H9 (cell line): ENCODE data around the gene FMO4. TPM values are rescaled to one million over a fixed set of nuclear protein-coding genes. Genes with fewer than 3 reads are reported as not detected.

Source experiments
- DNase-seq: peaks from one replicate; pipeline ENCODE4 v3.0.0-alpha.2; 2017
- H2AFZ ChIP-seq: one replicate; pipeline ENCODE4 v1.6.1; 2013; ENCODE audit warnings: mild to moderate bottlenecking, low read length, control low read depth, moderate library complexity
- H2AK5ac ChIP-seq: 2 replicates; pipeline ENCODE4 v1.6.1; 2013; ENCODE audit warnings: low read length, control low read depth, mixed read lengths; ENCODE audit not compliant: insufficient read length
- H2BK120ac ChIP-seq: one replicate; pipeline ENCODE4 v1.6.1; 2013; ENCODE audit warnings: low read depth, mild to moderate bottlenecking, low read length, control low read depth, inconsistent platforms; ENCODE audit not compliant: poor library complexity, severe bottlenecking
- H2BK12ac ChIP-seq: 2 replicates; pipeline ENCODE4 v1.6.1; 2013; ENCODE audit warnings: low read length, control low read depth, mixed read lengths, low read depth; ENCODE audit not compliant: insufficient read length
- H2BK15ac ChIP-seq: 2 replicates; pipeline ENCODE4 v1.6.1; 2013; ENCODE audit warnings: low read depth, low read length, control low read depth
- H2BK20ac ChIP-seq: one replicate; pipeline ENCODE4 v1.6.1; 2013; ENCODE audit warnings: low read depth, mild to moderate bottlenecking, low read length, control low read depth, inconsistent platforms; ENCODE audit not compliant: poor library complexity, severe bottlenecking
- H2BK5ac ChIP-seq: 2 replicates; pipeline ENCODE4 v1.6.1; 2013; ENCODE audit warnings: low read length, control low read depth, mixed read lengths; ENCODE audit not compliant: insufficient read length
- H3K14ac ChIP-seq: 2 replicates; pipeline ENCODE4 v1.6.1; 2013; ENCODE audit warnings: low read length, control low read depth; ENCODE audit not compliant: insufficient read depth
- H3K18ac ChIP-seq: 2 replicates; pipeline ENCODE4 v1.6.1; 2013; ENCODE audit warnings: low read depth, mild to moderate bottlenecking, mixed read lengths, low read length, control low read depth; ENCODE audit not compliant: insufficient read length
- H3K23ac ChIP-seq: 2 replicates; pipeline ENCODE4 v1.6.1; 2013; ENCODE audit warnings: low read length, control low read depth, mixed read lengths, low read depth; ENCODE audit not compliant: insufficient read length
- H3K23me2 ChIP-seq: 2 replicates; pipeline ENCODE4 v1.6.1; 2013; ENCODE audit warnings: low read depth, mild to moderate bottlenecking, mixed read lengths, low read length, control low read depth; ENCODE audit not compliant: insufficient read length, poor library complexity, severe bottlenecking
- H3K27ac ChIP-seq: 2 replicates; pipeline ENCODE4 v1.5.1; 2013; ENCODE audit warnings: low read length, control low read depth, mixed read lengths, low read depth; ENCODE audit not compliant: insufficient read length
- H3K27me3 ChIP-seq: 2 replicates; pipeline ENCODE4 v1.6.1; 2013; ENCODE audit warnings: low read length, control low read depth, inconsistent platforms; ENCODE audit not compliant: insufficient read depth
- H3K4ac ChIP-seq: 2 replicates; pipeline ENCODE4 v1.6.1; 2013; ENCODE audit warnings: low read depth, mild to moderate bottlenecking, control low read depth, inconsistent platforms, low read length, moderate library complexity
- H3K4me1 ChIP-seq: 2 replicates; pipeline ENCODE4 v1.6.1; 2013; ENCODE audit warnings: low read length, control low read depth, inconsistent platforms; ENCODE audit not compliant: insufficient read depth
- H3K4me2 ChIP-seq: 2 replicates; pipeline ENCODE4 v1.6.1; 2013; ENCODE audit warnings: low read length, control low read depth, mixed read lengths; ENCODE audit not compliant: insufficient read length, insufficient read depth
- H3K56ac ChIP-seq: 2 replicates; pipeline ENCODE4 v1.6.1; 2013; ENCODE audit warnings: low read depth, mild to moderate bottlenecking, mixed read lengths, low read length, control low read depth; ENCODE audit not compliant: insufficient read length
- H3K79me1 ChIP-seq: 2 replicates; pipeline ENCODE4 v1.6.1; 2013; ENCODE audit warnings: low read depth, mild to moderate bottlenecking, moderate library complexity, low read length, control low read depth, inconsistent platforms; ENCODE audit not compliant: insufficient read depth, poor library complexity, severe bottlenecking
- H3K79me2 ChIP-seq: 2 replicates; pipeline ENCODE4 v1.6.1; 2013; ENCODE audit warnings: low read length, control low read depth, inconsistent platforms; ENCODE audit not compliant: insufficient read depth
- H3K9ac ChIP-seq: 2 replicates; pipeline ENCODE4 v1.6.1; 2013; ENCODE audit warnings: low read length, control low read depth, mixed read lengths; ENCODE audit not compliant: insufficient read length; ENCODE audit errors: extremely low read depth
- H3K9me3 ChIP-seq: one replicate; pipeline ENCODE4 v1.6.1; 2013; ENCODE audit warnings: low read depth, low read length, inconsistent platforms; ENCODE audit not compliant: control insufficient read depth
- H3T11ph ChIP-seq: one replicate; pipeline ENCODE4 v1.6.1; 2013; ENCODE audit warnings: mild to moderate bottlenecking, low read length, control low read depth, inconsistent platforms
- H4K20me1 ChIP-seq: one replicate; pipeline ENCODE4 v1.6.1; 2013; ENCODE audit not compliant: control insufficient read depth, insufficient read length, insufficient read depth
- H4K5ac ChIP-seq: 2 replicates; pipeline ENCODE4 v1.6.1; 2013; ENCODE audit warnings: low read depth, mild to moderate bottlenecking, mixed read lengths, low read length, control low read depth; ENCODE audit not compliant: insufficient read length
- H4K8ac ChIP-seq: replicated peaks from 2 replicates; pipeline ENCODE4 v1.6.1; 2013; ENCODE audit warnings: low read length, control low read depth, mixed read lengths, low read depth; ENCODE audit not compliant: insufficient read length
- H4K91ac ChIP-seq: 2 replicates; pipeline ENCODE4 v1.6.1; 2013; ENCODE audit warnings: low read depth, mild to moderate bottlenecking, moderate library complexity, mixed read lengths, low read length, control low read depth; ENCODE audit not compliant: insufficient read length
- H3K27ac Mint-ChIP-seq, 3 experiments: 2 replicates in 2 of 3; 3 replicates in 1 of 3; pipeline ENCODE4 v1.8.0; 2020 to 2021; ENCODE audit warnings: mixed read lengths in 3 of 3, mild to moderate bottlenecking in 1 of 3, moderate library complexity in 1 of 3
- H3K27me3 Mint-ChIP-seq: 2 replicates; pipeline ENCODE4 v1.8.0; 2021; ENCODE audit warnings: low read depth, mild to moderate bottlenecking, moderate library complexity, mixed read lengths
- H3K36me3 Mint-ChIP-seq, 3 experiments: 2 replicates in 2 of 3; 3 replicates in 1 of 3; pipeline ENCODE4 v1.8.0; 2020 to 2021; ENCODE audit warnings: low read depth in 3 of 3, mixed read lengths in 3 of 3; ENCODE audit not compliant: insufficient read depth in 1 of 3
- H3K4me1 Mint-ChIP-seq, 2 experiments: 2 replicates each; pipeline ENCODE4 v1.8.0; 2020; ENCODE audit warnings: mixed read lengths in 2 of 2
- H3K4me3 Mint-ChIP-seq, 2 experiments: 2 replicates in 1 of 2; 3 replicates in 1 of 2; pipeline ENCODE4 v1.8.0; 2020 to 2021; ENCODE audit warnings: mild to moderate bottlenecking in 2 of 2, mixed read lengths in 2 of 2, moderate library complexity in 1 of 2
- H3K9me3 Mint-ChIP-seq, 2 experiments: 2 replicates in 1 of 2; 3 replicates in 1 of 2; pipeline ENCODE4 v1.8.0; 2020; ENCODE audit warnings: mild to moderate bottlenecking in 2 of 2, mixed read lengths in 2 of 2, moderate library complexity in 1 of 2
- WGBS: extraction: QIAGEN DNeasy Blood & Tissue Kit; methylation state at CpG from one replicate; pipeline ENCODE4 v1.1.7; 2013; ENCODE audit warnings: missing lambda C conversion rate, low lambda C conversion rate, mixed read lengths; ENCODE audit not compliant: insufficient read length; ENCODE audit errors: extremely low coverage; 5-methylcytosine and 5-hydroxymethylcytosine counted together
- total RNA-seq: library from RNA; stranded (reverse); gene quantifications from 2 replicates; pipeline ENCODE4 v1.2.1, GENCODE V29; 2021
- TF ChIP-seq, protein P1 (sequence below): fragments of 200-600 bp; sonication (generic); conservative IDR thresholded peaks from 3 replicates; pipeline ENCODE4 v1.8.0; 2021; ENCODE audit warnings: antibody characterized with exemption, mild to moderate bottlenecking

Gene FMO4
- total RNA-seq, 1 experiment from 2014 or later, result 1.8 TPM

DNA sequence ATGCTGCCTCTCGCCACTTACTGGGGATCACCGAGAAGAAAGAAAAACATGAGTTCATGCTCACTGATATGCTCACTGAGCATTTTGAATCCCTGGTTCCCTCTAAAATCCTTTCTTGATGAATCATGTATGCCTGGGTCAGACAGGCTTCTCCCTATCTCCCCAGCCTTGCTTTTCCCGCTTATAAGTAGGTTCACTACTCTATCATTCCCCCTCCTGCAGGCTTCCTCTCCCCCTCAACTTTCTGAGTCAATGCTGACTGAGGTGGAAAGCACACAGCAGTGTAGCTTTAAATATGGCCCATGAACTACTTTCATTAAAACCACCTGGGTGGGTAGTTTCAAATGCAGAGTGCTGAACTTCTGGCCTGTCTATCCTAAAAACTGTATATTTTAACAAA lies 41.7 kb downstream of the FMO4 start:
- H4K5ac ChIP-seq, result no peak overlapping the region
- no peak overlapping the region for H2BK15ac ChIP-seq
- H3K23ac ChIP-seq, result no peak overlapping the region
- no CpG with 5 or more reads among the region's 3 CpGs for WGBS
- no peak for DNase-seq
- H4K91ac ChIP-seq, result no peak overlapping the region
- no peak overlapping the region for H2BK12ac ChIP-seq
- no peak overlapping the region for H4K8ac ChIP-seq
- no peak overlapping the region for H2AFZ ChIP-seq
- H2BK120ac ChIP-seq, result no peak overlapping the region
- no peak overlapping the region for H3K4me2 ChIP-seq
- H3K23me2 ChIP-seq, result no peaks in the 10 kb centered on the region
- no peak overlapping the region for H3K27ac ChIP-seq
- Mint-ChIP-seq H3K27ac (peak overlapping the region in 2 of 3 experiments; percentile 11 to 73; a peak in 2 of 7 replicates), H3K27me3 (no peaks in the 10 kb centered on the region), H3K4me3 (no peak overlapping the region), H3K36me3 (no peaks in the 10 kb centered on the region; a peak in 1 of 7 replicates), H3K9me3 (no peaks in the 10 kb centered on the region; a peak in 1 of 5 replicates), H3K4me1 (peaks cover 19 to 23% of the 10 kb centered on the region in 2 experiments)
- H4K20me1 ChIP-seq, result no peaks in the 10 kb centered on the region
- H2BK20ac ChIP-seq, result no peak overlapping the region
- no peaks in the 10 kb centered on the region; the same call in 1 of the 2 replicates for H3K4me1 ChIP-seq
- no peaks in the 10 kb centered on the region for H3K27me3 ChIP-seq
- H3K79me2 ChIP-seq, result no peaks in the 10 kb centered on the region
- no peak overlapping the region for H3K9ac ChIP-seq
- no peak overlapping the region for H3K18ac ChIP-seq
- H2AK5ac ChIP-seq, result no peak overlapping the region
- no peak overlapping the region for H3K56ac ChIP-seq
- TF ChIP-seq, protein P1, sequence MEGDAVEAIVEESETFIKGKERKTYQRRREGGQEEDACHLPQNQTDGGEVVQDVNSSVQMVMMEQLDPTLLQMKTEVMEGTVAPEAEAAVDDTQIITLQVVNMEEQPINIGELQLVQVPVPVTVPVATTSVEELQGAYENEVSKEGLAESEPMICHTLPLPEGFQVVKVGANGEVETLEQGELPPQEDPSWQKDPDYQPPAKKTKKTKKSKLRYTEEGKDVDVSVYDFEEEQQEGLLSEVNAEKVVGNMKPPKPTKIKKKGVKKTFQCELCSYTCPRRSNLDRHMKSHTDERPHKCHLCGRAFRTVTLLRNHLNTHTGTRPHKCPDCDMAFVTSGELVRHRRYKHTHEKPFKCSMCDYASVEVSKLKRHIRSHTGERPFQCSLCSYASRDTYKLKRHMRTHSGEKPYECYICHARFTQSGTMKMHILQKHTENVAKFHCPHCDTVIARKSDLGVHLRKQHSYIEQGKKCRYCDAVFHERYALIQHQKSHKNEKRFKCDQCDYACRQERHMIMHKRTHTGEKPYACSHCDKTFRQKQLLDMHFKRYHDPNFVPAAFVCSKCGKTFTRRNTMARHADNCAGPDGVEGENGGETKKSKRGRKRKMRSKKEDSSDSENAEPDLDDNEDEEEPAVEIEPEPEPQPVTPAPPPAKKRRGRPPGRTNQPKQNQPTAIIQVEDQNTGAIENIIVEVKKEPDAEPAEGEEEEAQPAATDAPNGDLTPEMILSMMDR, result no peak
- H3T11ph ChIP-seq, result no peak overlapping the region
- no peak overlapping the region for H2BK5ac ChIP-seq
- no peaks in the 10 kb centered on the region for H3K9me3 ChIP-seq
- H3K79me1 ChIP-seq, result no peaks in the 10 kb centered on the region
- no peak overlapping the region for H3K4ac ChIP-seq
- H3K14ac ChIP-seq, result no peak overlapping the region
